Panc1 (cell line): ENCODE data around the gene RBPJL. TPM values are rescaled to one million over a fixed set of nuclear protein-coding genes. Genes with fewer than 3 reads are reported as not detected.

Experiments
- ATAC-seq: fragments of 200-7000 bp; cut with Tn5 transposase; 2 replicates; pipeline ENCODE4 v1.9.1; 2020; ENCODE audit warnings: mild to moderate bottlenecking, moderate library complexity
- BruUV-seq: library from RNA; stranded (reverse); fragments of 400-500 nt; replicated peaks from 2 replicates; lab custom pipeline; 2021; lab: Mats Ljungman, UMichigan
- CTCF ChIA-PET: fragments of 300-600 bp; sonication (Branson Sonifier 250); formaldehyde crosslinking; loops from one replicate; lab custom pipeline; 2022; ENCODE audit warnings: antibody characterized with exemption; lab: Charles Lee
- POLR2A ChIA-PET: fragments of 300-600 bp; sonication (Branson Sonifier 250); formaldehyde crosslinking; loops from one replicate; lab custom pipeline; 2022; ENCODE audit warnings: antibody characterized with exemption; lab: Charles Lee
- DNase-seq: peaks from one replicate; pipeline ENCODE4 v3.0.0-alpha.2; 2010; ENCODE audit warnings: low read depth, low spot score
- H3K27ac ChIP-seq: 2 replicates; pipeline ENCODE4 v1.5.1; 2011; ENCODE audit warnings: mild to moderate bottlenecking, low read length, inconsistent platforms
- H3K27me3 ChIP-seq: fragments of 200-500 bp; sonication (Bioruptor generic); 2 replicates; pipeline ENCODE4 v1.6.0; 2014; ENCODE audit warnings: low read length, inconsistent platforms; ENCODE audit not compliant: control insufficient read depth, insufficient read depth
- H3K36me3 ChIP-seq: fragments of 200-500 bp; sonication (Bioruptor generic); 2 replicates; pipeline ENCODE4 v1.5.1; 2014; ENCODE audit warnings: inconsistent platforms, mild to moderate bottlenecking, low read length, moderate library complexity; ENCODE audit not compliant: control insufficient read depth, insufficient read depth
- H3K4me1 ChIP-seq: 2 replicates; pipeline ENCODE4 v1.5.1; 2011; ENCODE audit warnings: inconsistent platforms, mild to moderate bottlenecking, low read length, moderate library complexity; ENCODE audit not compliant: control insufficient read depth, insufficient read depth
- H3K4me3 ChIP-seq, 2 experiments: 2 replicates each; pipeline ENCODE4 v1.5.1; 2011 to 2012; ENCODE audit warnings: low read depth in 2 of 2, low read length in 2 of 2, mild to moderate bottlenecking in 2 of 2, inconsistent platforms in 1 of 2, moderate library complexity in 1 of 2
- H3K9me3 ChIP-seq: fragments of 200-500 bp; sonication (Bioruptor generic); 2 replicates; pipeline ENCODE4 v1.5.1; 2014; ENCODE audit warnings: low read depth, mild to moderate bottlenecking, inconsistent platforms, low read length, moderate library complexity; ENCODE audit not compliant: control insufficient read depth, insufficient read depth
- POLR2AphosphoS5 ChIP-seq: IDR thresholded peaks from 2 replicates; pipeline ENCODE4 v1.6.1; 2012; ENCODE audit warnings: mild to moderate bottlenecking, low read depth, low read length, moderate library complexity
- SIN3A ChIP-seq: IDR thresholded peaks from 2 replicates; pipeline ENCODE4 v1.6.1; 2012; ENCODE audit warnings: low read depth, mild to moderate bottlenecking, low read length, moderate library complexity, borderline replicate concordance; ENCODE audit not compliant: insufficient read depth
- TCF7L2 ChIP-seq: IDR thresholded peaks from 2 replicates; pipeline ENCODE4 v1.6.1; 2011; ENCODE audit warnings: mild to moderate bottlenecking, low read depth, low read length, inconsistent platforms
- in situ Hi-C: cut with HindIII; loops from 2 replicates; pipeline ENCODE4 v1.10.0; 2016; ENCODE audit warnings: low sequenced_read_pairs, low pct_unique_long_range_greater_than_20kb
- intact Hi-C: fragments of 100-400 bp; cut with micrococcal nuclease; formaldehyde crosslinking; loops from one replicate; pipeline ENCODE4 v1.10.0; 2022; ENCODE audit not compliant: unreplicated experiment
- total RNA-seq: library from RNA; stranded (reverse); gene quantifications from one replicate; pipeline ENCODE4 v1.2.1, GENCODE V29; 2021; ENCODE audit not compliant: unreplicated experiment
- TF ChIP-seq, protein P1 (sequence below), 2 experiments: IDR thresholded peaks; 2 replicates each; pipeline ENCODE4 v1.6.1; 2011 to 2012; ENCODE audit warnings: low read depth in 2 of 2, control low read depth in 1 of 2, low read length in 1 of 2, mild to moderate bottlenecking in 1 of 2, moderate library complexity in 1 of 2; ENCODE audit not compliant: insufficient read depth in 1 of 2
- TF ChIP-seq, protein P2 (sequence below): fragments of 450-650 bp; IDR thresholded peaks from 2 replicates; pipeline ENCODE4 v1.5.1; 2017; ENCODE audit warnings: mild to moderate bottlenecking

Gene RBPJL
- total RNA-seq, 1 experiment from 2014 or later, result 0.18 TPM

DNA sequence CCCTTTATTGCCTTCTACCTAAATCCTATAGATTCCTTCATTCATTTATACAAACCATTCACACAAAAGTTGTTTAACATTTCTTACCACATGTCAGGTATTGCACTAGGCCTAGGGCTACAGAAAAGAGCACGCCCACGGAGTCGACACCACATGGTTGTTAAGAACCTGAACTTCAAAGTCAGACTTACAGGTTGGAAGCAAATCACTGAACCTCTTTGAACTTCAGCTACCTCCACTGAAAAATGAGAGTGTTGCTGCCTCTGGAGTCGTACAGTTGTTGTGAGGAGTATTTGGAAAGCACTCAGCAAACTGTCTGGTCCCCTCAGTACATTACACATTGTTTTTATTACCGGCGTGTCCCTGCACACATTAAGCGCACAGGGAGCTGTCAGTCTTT is 48.9 kb upstream of the RBPJL start:
- no peak for ATAC-seq
- CTCF ChIA-PET, result no interaction called here
- peaks cover 8% of the 10 kb centered on the region for H3K27me3 ChIP-seq
- BruUV-seq, result no TSS peak
- no peak overlapping the region for H3K27ac ChIP-seq
- no peak overlapping the region for H3K4me3 ChIP-seq
- H3K36me3 ChIP-seq, result no peaks in the 10 kb centered on the region
- no peak for DNase-seq
- no peaks in the 10 kb centered on the region for H3K9me3 ChIP-seq
- TF ChIP-seq, protein P1, sequence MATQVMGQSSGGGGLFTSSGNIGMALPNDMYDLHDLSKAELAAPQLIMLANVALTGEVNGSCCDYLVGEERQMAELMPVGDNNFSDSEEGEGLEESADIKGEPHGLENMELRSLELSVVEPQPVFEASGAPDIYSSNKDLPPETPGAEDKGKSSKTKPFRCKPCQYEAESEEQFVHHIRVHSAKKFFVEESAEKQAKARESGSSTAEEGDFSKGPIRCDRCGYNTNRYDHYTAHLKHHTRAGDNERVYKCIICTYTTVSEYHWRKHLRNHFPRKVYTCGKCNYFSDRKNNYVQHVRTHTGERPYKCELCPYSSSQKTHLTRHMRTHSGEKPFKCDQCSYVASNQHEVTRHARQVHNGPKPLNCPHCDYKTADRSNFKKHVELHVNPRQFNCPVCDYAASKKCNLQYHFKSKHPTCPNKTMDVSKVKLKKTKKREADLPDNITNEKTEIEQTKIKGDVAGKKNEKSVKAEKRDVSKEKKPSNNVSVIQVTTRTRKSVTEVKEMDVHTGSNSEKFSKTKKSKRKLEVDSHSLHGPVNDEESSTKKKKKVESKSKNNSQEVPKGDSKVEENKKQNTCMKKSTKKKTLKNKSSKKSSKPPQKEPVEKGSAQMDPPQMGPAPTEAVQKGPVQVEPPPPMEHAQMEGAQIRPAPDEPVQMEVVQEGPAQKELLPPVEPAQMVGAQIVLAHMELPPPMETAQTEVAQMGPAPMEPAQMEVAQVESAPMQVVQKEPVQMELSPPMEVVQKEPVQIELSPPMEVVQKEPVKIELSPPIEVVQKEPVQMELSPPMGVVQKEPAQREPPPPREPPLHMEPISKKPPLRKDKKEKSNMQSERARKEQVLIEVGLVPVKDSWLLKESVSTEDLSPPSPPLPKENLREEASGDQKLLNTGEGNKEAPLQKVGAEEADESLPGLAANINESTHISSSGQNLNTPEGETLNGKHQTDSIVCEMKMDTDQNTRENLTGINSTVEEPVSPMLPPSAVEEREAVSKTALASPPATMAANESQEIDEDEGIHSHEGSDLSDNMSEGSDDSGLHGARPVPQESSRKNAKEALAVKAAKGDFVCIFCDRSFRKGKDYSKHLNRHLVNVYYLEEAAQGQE (IDR thresholded peaks at IDR 0.05; ENCODE audit: insufficient read depth in 1 of 2, low read depth in 2 of 2, low read length in 1 of 2), result no peak
- no peak for TF ChIP-seq POLR2AphosphoS5
- no peak for TF ChIP-seq TCF7L2
- no peak for TF ChIP-seq SIN3A
- TF ChIP-seq, protein P2, sequence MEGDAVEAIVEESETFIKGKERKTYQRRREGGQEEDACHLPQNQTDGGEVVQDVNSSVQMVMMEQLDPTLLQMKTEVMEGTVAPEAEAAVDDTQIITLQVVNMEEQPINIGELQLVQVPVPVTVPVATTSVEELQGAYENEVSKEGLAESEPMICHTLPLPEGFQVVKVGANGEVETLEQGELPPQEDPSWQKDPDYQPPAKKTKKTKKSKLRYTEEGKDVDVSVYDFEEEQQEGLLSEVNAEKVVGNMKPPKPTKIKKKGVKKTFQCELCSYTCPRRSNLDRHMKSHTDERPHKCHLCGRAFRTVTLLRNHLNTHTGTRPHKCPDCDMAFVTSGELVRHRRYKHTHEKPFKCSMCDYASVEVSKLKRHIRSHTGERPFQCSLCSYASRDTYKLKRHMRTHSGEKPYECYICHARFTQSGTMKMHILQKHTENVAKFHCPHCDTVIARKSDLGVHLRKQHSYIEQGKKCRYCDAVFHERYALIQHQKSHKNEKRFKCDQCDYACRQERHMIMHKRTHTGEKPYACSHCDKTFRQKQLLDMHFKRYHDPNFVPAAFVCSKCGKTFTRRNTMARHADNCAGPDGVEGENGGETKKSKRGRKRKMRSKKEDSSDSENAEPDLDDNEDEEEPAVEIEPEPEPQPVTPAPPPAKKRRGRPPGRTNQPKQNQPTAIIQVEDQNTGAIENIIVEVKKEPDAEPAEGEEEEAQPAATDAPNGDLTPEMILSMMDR, result no peak
- intact Hi-C loops (no loop called here), in situ Hi-C loops (no loop called here)
- POLR2A ChIA-PET, result no interaction called here
- no peaks in the 10 kb centered on the region for H3K4me1 ChIP-seq

DNA sequence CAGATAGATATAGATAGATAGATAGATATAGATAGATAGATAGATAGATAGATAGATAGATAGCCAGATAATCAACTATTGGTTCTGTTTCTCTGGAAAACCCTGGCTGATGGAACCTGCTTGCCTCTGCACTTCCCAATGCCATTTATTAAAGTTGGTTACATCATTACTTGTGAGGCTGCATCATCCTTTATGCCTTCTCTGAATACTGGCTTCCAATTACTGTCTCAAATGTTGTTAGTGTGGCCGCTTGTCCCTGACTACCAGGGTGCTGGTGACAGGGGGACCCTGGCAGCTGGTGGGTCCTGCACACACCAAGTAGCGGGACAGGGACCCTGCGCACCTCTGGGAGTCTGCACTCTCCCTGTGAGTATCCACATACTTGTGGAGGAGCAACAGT is 48.4 kb upstream of the RBPJL start:
- CTCF ChIA-PET, result no interaction called here
- no peaks in the 10 kb centered on the region for H3K4me1 ChIP-seq
- no peak for ATAC-seq
- no TSS peak for BruUV-seq
- POLR2A ChIA-PET, result no interaction called here
- in situ Hi-C loops, result no loop called here
- no peaks in the 10 kb centered on the region for H3K9me3 ChIP-seq
- DNase-seq, result no peak
- TF ChIP-seq, protein P1 (IDR thresholded peaks at IDR 0.05; ENCODE audit: insufficient read depth in 1 of 2, low read depth in 2 of 2, low read length in 1 of 2), result no peak
- TF ChIP-seq SIN3A (no peak), TCF7L2 (no peak), POLR2AphosphoS5 (no peak)
- TF ChIP-seq, protein P2, result no peak
- H3K27ac ChIP-seq, result no peak overlapping the region
- peaks cover 8% of the 10 kb centered on the region for H3K27me3 ChIP-seq
- no peaks in the 10 kb centered on the region for H3K36me3 ChIP-seq
- intact Hi-C loops, result no loop called here
- no peak overlapping the region for H3K4me3 ChIP-seq
